Fibroblast of mammary gland (primary cell): ENCODE data around the gene LAMA2.
A peak's percentile ranks its signal among the peaks of the same experiment; 100 is the strongest.

ENCODE experiments used
- DNase-seq: peaks from one replicate; pipeline ENCODE4 v3.0.0-alpha.2; 2010; ENCODE audit warnings: low read depth
- H3K4me3 ChIP-seq: 2 replicates; pipeline ENCODE4 v1.5.1; 2011; ENCODE audit warnings: low read depth, mild to moderate bottlenecking, low read length, moderate library complexity; ENCODE audit not compliant: control insufficient read depth
- CTCF ChIP-seq: conservative IDR thresholded peaks from 2 replicates; pipeline ENCODE4 v1.5.1; 2011; ENCODE audit warnings: low read depth, low read length, inconsistent platforms; ENCODE audit not compliant: control insufficient read depth, insufficient read depth

The LAMA2 gene

GRCh38 chr6:129494099-129494498, 611.2 kb downstream of the LAMA2 start:
- peak; percentile 34 for DNase-seq
- no peak overlapping the region for H3K4me3 ChIP-seq
- no peak for TF ChIP-seq CTCF

DNA sequence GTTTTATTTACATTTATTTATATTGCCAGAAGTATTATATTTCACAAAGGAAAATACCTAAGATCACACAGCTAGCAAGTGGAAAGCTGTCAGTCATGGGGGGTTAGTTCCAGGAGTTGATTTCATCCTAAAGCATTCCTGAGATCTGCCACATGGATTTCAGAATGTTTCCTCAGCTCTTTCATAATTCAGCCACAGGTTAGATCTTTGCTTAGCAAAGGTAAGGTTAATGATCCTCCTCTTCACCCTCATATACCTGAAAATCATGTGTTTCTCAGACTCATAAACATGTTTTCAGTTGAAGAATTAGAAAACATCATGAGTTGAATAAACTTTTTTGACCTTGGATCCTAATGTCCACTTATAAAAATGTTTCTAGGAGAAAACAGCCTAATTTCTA, 611.6 kb downstream of the LAMA2 start:
- no peak for DNase-seq

DNA sequence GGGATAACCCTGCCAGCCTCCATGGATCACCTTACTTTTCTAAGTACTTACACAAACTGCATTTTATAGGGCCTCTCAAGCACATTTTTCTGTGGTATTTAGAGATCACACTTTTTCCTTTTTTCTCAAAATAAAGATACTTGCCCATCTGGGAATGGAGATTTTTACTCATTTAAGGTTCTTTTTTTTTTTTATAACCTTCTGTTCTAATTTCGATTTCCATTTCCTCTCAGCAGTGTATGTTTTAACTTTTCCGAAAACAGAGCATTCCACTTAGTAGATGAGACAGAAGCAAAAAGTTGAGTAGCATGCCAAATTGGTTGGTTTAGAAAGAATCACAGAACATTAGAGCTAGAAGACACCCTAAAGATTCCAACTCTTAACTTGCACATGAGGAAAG, 612.7 kb downstream of the LAMA2 start:
- H3K4me3 ChIP-seq, result no peak overlapping the region
- TF ChIP-seq CTCF, result no peak

More for the DNA sequence above, 611.6 kb downstream of the LAMA2 start:
- TF ChIP-seq CTCF, result no peak
- H3K4me3 ChIP-seq, result no peak overlapping the region

DNA sequence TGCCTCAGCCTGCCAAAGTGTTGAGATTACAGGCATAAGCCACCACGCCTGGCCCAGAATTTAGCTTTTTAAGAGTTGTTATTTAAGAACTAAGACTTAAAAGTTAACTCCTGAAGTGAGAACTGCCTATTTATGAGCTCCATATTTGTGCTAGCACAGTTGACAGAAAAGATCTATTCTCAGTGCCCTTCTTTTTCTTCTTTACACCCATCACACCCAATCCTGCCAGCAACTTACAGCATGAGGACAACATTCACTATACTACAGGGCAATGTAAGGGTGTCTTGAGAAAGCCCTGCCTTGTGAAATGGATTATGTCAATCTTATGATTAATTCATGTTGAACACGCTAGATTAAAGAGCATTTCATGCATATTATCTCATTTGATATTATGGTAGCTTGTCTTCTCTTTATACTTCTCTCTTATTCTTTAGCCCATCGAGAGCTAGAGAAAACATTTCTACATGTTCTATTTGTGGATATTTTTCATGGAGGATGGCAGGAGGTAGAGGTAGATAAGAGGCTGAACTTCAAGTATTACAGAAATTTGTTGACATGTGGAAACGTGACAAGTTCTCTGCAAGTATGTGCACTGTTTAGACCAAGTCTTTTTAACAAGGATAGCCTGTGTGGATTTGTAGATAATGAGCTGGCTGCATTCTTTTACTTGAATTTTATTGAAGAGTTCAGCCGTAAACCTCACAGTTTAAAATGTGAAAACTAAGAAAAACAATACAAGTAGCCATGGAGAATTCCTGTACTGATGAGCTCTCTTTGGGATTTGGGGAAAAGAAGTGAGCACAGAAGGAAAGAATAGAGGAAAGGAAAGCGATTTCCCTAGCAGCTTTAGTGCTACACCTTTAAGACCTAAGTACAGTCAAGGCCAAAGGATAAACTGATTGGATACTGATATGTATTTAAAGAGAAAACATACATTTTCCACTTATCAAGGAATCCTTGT, 614.8 kb downstream of the LAMA2 start:
- no peak for TF ChIP-seq CTCF
- no peak for DNase-seq
- no peak overlapping the region for H3K4me3 ChIP-seq

More for the DNA sequence above, 612.7 kb downstream of the LAMA2 start:
- no peak for DNase-seq

DNA sequence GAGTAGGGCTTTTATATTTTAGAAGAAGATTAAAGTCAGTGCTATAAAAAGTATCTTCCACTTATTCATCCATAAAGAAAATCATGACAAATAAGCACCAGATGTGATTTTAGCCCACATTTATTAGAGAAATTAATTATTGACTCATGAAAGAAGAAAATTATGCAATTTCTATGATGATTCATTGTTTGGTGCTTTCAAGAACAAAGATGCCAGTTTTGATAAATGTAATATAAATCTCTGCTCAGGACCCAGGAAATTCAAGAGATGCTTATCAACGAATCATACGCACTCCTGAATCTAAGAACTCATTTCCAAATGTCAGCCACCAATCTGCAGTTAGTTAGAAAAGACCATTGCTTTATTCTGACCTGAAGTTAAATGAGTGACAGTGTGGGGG, 615.6 kb downstream of the LAMA2 start:
- peak overlapping the region; percentile 12 for H3K4me3 ChIP-seq
- no peak for TF ChIP-seq CTCF
- DNase-seq, result peak; percentile 79

- peak; percentile 80 for DNase-seq
- peak; percentile 54 for TF ChIP-seq CTCF
- peak overlapping the region; percentile 12 for H3K4me3 ChIP-seq
These were observed 616.3 kb downstream of the LAMA2 start for GRCh38 chr6:129498950-129499842.
